Brain microvascular endothelial cell (primary cell): ENCODE data around the gene CTCF.

Experiments used
- DNase-seq: peaks from one replicate; pipeline ENCODE4 v3.0.0-alpha.2; 2020
- H3K27ac ChIP-seq: fragments of 250-450 bp; sonication (Bioruptor Pico); 2 replicates; pipeline ENCODE4 v1.5.1; 2020; ENCODE audit warnings: mild to moderate bottlenecking, moderate library complexity
- H3K27me3 ChIP-seq: fragments of 250-450 bp; sonication (Bioruptor Pico); replicated peaks from 2 replicates; pipeline ENCODE4 v1.5.1; 2020; ENCODE audit warnings: mild to moderate bottlenecking
- H3K36me3 ChIP-seq: fragments of 250-450 bp; sonication (Bioruptor Pico); replicated peaks from 2 replicates; pipeline ENCODE4 v1.5.1; 2020; ENCODE audit warnings: mild to moderate bottlenecking
- H3K4me3 ChIP-seq: 2 replicates; pipeline ENCODE4 v1.5.1; 2011; ENCODE audit warnings: low read depth, mild to moderate bottlenecking, control low read depth, low read length, moderate library complexity
- CTCF ChIP-seq: IDR thresholded peaks from 2 replicates; pipeline ENCODE4 v1.5.1; 2011; ENCODE audit warnings: low read depth, mild to moderate bottlenecking, moderate library complexity, low read length, control low read depth, inconsistent platforms; ENCODE audit errors: missing control alignments
- in situ Hi-C: cut with HindIII; loops from 2 replicates; pipeline ENCODE4 v1.10.0; 2017; ENCODE audit warnings: low sequenced_read_pairs, low pct_ligation_motif_present

CTCF gene

GRCh38 chr16:67664258-67664657 is 101.9 kb downstream of the CTCF start:
- TF ChIP-seq CTCF = no peak
- DNase-seq = no peak
- H3K27ac ChIP-seq = no peak overlapping the region
- no peak overlapping the region for H3K4me3 ChIP-seq
- no peaks in the 10 kb centered on the region for H3K27me3 ChIP-seq
- no peaks in the 10 kb centered on the region for H3K36me3 ChIP-seq
- in situ Hi-C loops = no loop called here

- in situ Hi-C loops = no loop called here
- Histone ChIP-seq H3K4me3 (no peak overlapping the region), H3K27ac (no peak overlapping the region), H3K36me3 (no peaks in the 10 kb centered on the region), H3K27me3 (no peaks in the 10 kb centered on the region)
- no peak for TF ChIP-seq CTCF
- no peak for DNase-seq
These were observed 102.5 kb downstream of the CTCF start for GRCh38 chr16:67664871-67665270.

GRCh38 chr16:67665598-67665997 is 103.3 kb downstream of the CTCF start:
- Histone ChIP-seq H3K36me3 (no peaks in the 10 kb centered on the region), H3K4me3 (peak overlapping the region; percentile 66), H3K27ac (no peak overlapping the region), H3K27me3 (no peaks in the 10 kb centered on the region)
- in situ Hi-C loops = no loop called here
- no peak for TF ChIP-seq CTCF
- no peak for DNase-seq

- no peak for TF ChIP-seq CTCF
- H3K4me3 ChIP-seq = peak overlapping the region; percentile 66
- no peak overlapping the region for H3K27ac ChIP-seq
- no peak for DNase-seq
- no peaks in the 10 kb centered on the region for H3K36me3 ChIP-seq
- in situ Hi-C loops = no loop called here
- H3K27me3 ChIP-seq = no peaks in the 10 kb centered on the region
These were observed 103.8 kb downstream of the CTCF start for GRCh38 chr16:67666032-67666551.

DNA sequence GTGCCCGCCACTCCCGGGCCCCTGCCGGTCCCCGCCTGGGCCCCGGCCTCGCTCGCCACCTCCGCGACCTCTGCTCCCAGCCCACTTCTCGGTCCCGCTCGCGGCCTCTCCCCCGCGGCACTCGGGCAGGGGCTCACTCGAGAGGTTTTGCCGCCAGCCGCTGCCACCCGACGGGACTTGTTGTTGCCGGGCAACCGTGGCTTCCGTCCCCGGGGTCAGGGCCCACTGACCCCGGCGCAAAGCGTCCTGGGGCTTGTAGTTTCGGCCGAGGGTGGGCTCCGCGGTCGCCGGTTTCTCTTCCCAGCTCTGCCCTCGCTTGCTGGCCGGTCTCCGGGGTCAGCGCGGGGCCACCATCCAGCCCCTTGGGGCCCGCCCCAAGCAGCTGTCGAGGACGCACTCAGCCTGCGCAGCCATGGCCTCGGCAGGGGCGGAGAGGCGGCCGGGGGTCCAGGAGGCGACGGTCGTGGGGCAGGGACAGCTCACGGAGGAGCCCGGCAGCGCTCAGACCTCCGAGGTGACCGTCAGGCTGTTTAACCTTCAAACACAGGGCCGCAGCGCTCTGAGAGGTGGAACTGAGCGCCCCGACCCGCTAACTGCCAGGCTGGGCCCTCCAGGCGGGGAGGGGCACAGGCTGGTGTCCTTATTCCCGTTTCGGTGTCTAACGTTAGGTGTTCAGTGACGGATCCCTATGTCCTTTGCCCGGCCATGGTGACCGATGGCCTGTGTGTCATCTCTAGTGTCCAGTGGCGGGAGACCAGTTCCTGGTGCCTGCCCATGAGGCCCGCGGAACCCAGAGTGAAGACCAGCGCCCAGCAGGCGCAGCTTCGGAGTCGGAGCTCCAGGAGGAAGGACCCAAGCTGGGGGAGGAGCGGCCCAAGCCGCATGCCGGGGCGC is 104.5 kb downstream of the CTCF start, which contains the start of the genes C16orf86 and ENKD1:
Gene C16orf86, plus strand, starts transcription at position 256 of the 894 bp plus-strand sequence. Its CDS starts 157 bp downstream, at position 413.
Gene ENKD1, minus strand, starts transcription at position 192 of the 894 bp plus-strand sequence. CDS start 308 bp downstream, outside the sequence.
- in situ Hi-C loops = no loop called here
- Histone ChIP-seq H3K36me3 (no peaks in the 10 kb centered on the region), H3K27ac (no peak within 1 kb of the TSS), H3K4me3 (peak within 1 kb of the TSS; percentile 66), H3K27me3 (no peaks in the 10 kb centered on the region)
- no peak for TF ChIP-seq CTCF
- DNase-seq = peak; percentile 23

DNA sequence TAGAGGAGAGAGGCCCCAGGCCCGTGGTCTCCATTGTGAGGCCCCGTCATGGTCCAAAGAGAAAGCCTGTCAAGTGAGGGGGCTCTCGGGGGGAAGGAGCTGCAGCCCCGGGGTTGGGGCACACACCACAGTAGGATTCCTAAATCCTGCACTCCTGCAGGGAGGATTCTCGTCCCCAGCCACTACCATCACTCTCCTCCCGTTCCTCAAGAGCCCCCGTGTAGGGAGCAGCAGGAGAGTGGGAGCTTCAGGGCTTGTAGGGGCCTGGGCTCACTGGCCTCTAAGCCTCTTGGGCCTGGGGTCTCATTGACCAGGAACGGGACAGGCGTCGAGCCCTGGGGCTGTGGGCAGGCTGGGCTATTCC is 105.1 kb downstream of the CTCF start:
- H3K27me3 ChIP-seq = no peaks in the 10 kb centered on the region
- DNase-seq = no peak
- H3K27ac ChIP-seq = no peak overlapping the region
- in situ Hi-C loops = no loop called here
- TF ChIP-seq CTCF = no peak
- peak overlapping the region; percentile 66 for H3K4me3 ChIP-seq
- H3K36me3 ChIP-seq = no peaks in the 10 kb centered on the region
